ENCODE results near the gene NPHP4.

The NPHP4 gene

DNA sequence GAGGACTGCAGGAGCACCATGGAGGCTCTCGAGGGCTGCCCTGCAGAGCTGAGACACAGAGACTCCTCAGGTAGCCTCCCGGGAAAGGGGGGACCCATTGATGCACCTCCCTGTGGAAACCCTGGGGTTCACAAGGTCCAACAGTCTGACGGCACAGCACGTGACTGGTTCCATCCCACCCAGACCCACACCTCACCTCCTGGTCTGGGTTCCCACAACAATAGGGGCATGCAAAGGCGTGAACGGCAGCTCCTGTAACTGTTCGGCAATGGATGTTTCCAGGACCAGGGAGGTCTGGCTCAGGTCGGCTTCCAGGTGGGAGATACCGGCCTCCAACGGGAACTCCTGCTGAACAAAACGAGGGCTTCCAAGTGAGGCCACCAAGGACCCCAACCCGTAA, 86.8 kb downstream of the NPHP4 start:
- ChIA-PET POLR2A (ENCODE audit: low non-redundant PET) (no interaction called here), CTCF (no interaction called here)
- DNase-seq (ENCODE audit: low spot score): no peak
- TF ChIP-seq, protein P1, sequence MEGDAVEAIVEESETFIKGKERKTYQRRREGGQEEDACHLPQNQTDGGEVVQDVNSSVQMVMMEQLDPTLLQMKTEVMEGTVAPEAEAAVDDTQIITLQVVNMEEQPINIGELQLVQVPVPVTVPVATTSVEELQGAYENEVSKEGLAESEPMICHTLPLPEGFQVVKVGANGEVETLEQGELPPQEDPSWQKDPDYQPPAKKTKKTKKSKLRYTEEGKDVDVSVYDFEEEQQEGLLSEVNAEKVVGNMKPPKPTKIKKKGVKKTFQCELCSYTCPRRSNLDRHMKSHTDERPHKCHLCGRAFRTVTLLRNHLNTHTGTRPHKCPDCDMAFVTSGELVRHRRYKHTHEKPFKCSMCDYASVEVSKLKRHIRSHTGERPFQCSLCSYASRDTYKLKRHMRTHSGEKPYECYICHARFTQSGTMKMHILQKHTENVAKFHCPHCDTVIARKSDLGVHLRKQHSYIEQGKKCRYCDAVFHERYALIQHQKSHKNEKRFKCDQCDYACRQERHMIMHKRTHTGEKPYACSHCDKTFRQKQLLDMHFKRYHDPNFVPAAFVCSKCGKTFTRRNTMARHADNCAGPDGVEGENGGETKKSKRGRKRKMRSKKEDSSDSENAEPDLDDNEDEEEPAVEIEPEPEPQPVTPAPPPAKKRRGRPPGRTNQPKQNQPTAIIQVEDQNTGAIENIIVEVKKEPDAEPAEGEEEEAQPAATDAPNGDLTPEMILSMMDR (conservative IDR thresholded peaks at IDR 0.05; ENCODE audit: low read depth): no peak
- no peak overlapping the region for H3K27ac ChIP-seq

DNA sequence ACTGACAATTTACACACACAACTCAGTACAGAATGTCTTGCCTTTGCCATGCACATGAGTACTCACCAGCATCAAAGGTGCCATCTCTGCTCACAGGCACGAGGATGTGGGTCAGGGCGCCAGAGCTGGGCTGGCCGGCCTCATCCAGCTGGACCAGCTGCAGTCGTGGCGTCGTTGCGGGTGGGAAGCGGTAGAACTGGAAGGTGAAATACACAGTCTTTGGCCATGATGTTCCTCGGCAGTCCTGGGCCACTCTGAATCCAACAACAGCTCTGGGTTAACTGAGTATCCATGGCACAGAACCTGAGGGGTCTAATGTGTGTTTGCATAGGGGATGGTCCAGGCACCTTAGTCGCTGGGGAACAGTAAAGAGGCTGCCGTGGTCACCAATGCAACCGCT, 87.7 kb downstream of the NPHP4 start:
- ChIA-PET POLR2A (ENCODE audit: low non-redundant PET) (no interaction called here), CTCF (no interaction called here)
- H3K27ac ChIP-seq: no peak overlapping the region
- TF ChIP-seq, protein P1 (conservative IDR thresholded peaks at IDR 0.05; ENCODE audit: low read depth): no peak
- no peak for DNase-seq (ENCODE audit: low spot score)

DNA sequence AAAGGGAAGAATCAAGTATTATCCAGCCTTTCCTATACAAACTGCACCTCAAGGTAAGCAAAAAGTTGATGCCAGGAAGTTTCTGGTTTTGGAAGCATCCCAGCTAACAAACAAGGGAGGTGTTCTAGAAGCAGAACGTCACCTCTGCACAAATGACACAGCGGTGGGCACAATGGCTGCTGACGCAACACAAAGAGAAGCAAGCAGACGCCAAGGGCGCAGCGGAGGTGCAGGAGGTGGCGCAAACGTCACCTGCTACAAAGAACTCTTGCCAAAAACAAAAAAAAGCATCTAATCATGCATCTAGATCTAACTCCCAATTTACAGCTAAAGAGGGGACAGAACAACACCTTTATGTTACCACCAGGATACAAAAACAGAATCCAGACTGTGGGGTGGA, 88.5 kb downstream of the NPHP4 start:
- ChIA-PET POLR2A (ENCODE audit: low non-redundant PET) (no interaction called here), CTCF (interaction anchor here (0.5 kb wide), 1 partner anchor 12 kb away, joined by 3 read pairs; no protein-coding TSS in a partner anchor)
- TF ChIP-seq, protein P1 (conservative IDR thresholded peaks at IDR 0.05; ENCODE audit: low read depth): no peak
- no peak overlapping the region for H3K27ac ChIP-seq
- DNase-seq (ENCODE audit: low spot score): no peak

GRCh38 chr1:5903031-5903430, 89.2 kb downstream of the NPHP4 start:
- no peak overlapping the region for H3K27ac ChIP-seq
- CTCF ChIA-PET: no interaction called here
- TF ChIP-seq, protein P1 (conservative IDR thresholded peaks at IDR 0.05; ENCODE audit: low read depth): no peak
- DNase-seq (ENCODE audit: low spot score): no peak
- POLR2A ChIA-PET (ENCODE audit: low non-redundant PET): no interaction called here

DNA sequence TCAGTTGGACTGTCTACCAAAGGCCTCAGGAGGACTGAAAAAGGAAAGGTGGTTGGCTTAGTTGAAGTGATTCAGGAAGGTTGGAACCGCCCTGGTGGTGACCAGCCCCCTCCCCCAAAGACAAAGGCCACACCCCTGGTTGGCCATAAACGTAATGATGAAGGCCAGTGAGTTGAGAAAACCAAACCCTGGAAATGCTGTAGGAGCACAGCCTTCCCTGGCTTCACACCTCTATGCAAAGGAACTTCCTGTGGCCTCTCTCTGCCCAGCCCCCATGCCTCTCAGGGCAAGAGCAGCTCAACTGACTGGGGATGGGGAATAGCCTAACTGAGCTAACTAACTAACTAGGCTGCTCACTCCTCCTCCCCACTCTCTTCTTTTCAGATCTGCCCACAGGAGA, 90.4 kb downstream of the NPHP4 start:
- peak overlapping the region; percentile 70 for H3K27ac ChIP-seq
- no peak for DNase-seq (ENCODE audit: low spot score)
- CTCF ChIA-PET: interaction anchor here (0.5 kb wide), 1 partner anchor 225 kb away, joined by 3 read pairs; no protein-coding TSS in a partner anchor
- TF ChIP-seq, protein P1 (conservative IDR thresholded peaks at IDR 0.05; ENCODE audit: low read depth): no peak
- POLR2A ChIA-PET (ENCODE audit: low non-redundant PET): no interaction called here

- peak; percentile 67 for DNase-seq (ENCODE audit: low spot score)
- CTCF ChIA-PET: no interaction called here
- peak overlapping the region; percentile 70 for H3K27ac ChIP-seq
- POLR2A ChIA-PET (ENCODE audit: low non-redundant PET): no interaction called here
- TF ChIP-seq, protein P1 (conservative IDR thresholded peaks at IDR 0.05; ENCODE audit: low read depth): no peak
Observed at GRCh38 chr1:5901150-5901549, 91.1 kb downstream of the NPHP4 start.

DNA sequence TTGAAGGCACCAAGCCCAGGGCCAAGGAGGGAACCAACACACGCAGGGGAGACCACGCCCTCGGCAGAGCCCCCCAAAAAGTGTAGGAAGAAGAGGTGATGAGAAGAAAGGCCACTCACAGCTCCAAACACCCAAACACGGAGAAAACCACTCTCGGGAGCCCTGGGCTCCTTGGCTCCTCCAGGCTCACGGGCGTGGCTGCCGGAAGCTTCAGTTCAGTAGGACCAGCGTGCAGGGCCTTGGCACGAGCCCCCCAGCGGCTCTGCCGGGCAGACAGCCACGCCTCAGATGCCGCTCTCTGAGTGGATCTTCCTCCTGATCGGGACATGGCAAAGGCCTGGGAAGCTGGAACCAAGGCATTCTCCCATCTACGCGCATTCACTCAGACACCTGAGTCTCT, 94.0 kb downstream of the NPHP4 start:
- no peak overlapping the region for H3K27ac ChIP-seq

More for the DNA sequence above, 94.0 kb downstream of the NPHP4 start:
- no peak for DNase-seq (ENCODE audit: low spot score)
- ChIA-PET POLR2A (ENCODE audit: low non-redundant PET) (no interaction called here), CTCF (interaction anchor here (0.7 kb wide), 1 partner anchor 319 kb away, joined by 4 read pairs; no protein-coding TSS in a partner anchor)
- TF ChIP-seq, protein P1 (conservative IDR thresholded peaks at IDR 0.05; ENCODE audit: low read depth): no peak

All from RWPE1 (cell line).